ENCODE results near the gene ABCD3. TPM values are rescaled to one million over a fixed set of nuclear protein-coding genes. Genes with fewer than 3 reads are reported as not detected.

Gene ABCD3
- total and polyA plus RNA-seq, 2 of the 13 experiments (the other 11 are each of a cell fraction or from before 2014, with no cell fraction given), result 27.5 to 166 TPM

DNA sequence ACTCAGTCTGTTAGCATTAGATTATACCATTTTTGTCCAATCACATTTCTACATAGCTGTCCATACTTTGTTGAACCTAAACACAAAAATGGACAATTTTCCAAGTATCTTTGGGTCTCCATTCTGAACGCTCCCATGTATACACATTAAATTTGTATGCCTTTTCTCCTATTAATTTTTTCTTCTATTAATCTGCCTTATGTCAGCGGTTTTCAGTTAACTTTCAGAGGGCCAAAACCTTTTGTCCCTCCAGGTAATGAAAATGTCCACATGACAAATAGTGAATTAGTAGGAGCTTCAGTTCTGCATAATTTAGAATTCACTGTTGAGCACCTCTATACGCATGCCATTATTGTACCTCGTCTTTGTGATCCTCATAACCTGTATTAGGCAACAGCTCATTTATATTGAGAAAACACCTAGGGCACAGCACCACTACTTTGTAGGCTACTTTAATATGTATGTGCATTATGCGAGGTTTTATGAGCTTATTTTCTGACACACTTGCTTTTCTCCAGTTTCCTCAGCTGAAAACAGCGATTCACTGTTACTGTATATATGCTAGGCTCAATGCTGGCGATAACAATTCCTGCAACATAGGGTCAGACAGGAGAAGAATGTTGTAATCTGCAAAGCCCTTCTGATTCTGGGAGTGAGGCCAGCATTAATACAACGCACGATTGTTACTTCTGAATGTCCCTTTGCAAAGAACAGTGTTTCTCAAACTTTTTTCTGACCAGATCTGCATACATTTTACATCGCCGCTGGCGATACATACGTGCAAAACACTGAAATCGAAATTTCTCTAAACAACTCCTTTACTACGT is 1.1 kb upstream of the ABCD3 start (continued):
- TF ChIP-seq TRIM22 (IDR thresholded peaks at IDR 0.05) (no peak), TCF7 (IDR thresholded peaks at IDR 0.05; ENCODE audit: low read depth) (0 out of 2 replicates have a peak, but pooled peaks have one; percentile 1), MAFK (conservative IDR thresholded peaks at IDR 0.05 in 1 of 2, IDR thresholded peaks at IDR 0.05 in 1 of 2; ENCODE audit: low read length in 2 of 2) (peak in 1 of 2 experiments; percentile 77; a peak in 3 of 4 replicates), MAFF (IDR thresholded peaks at IDR 0.05; ENCODE audit: low read depth, low read length) (peak; percentile 60), IRF2 (CRISPR knock-in tag; IDR thresholded peaks at IDR 0.05) (0 out of 2 replicates have a peak, but pooled peaks have one; percentile 9), EP300 (IDR thresholded peaks at IDR 0.05; ENCODE audit: low read depth in 2 of 2, low read length in 2 of 2) (peak in 1 of 2 experiments; percentile 42; a peak in 1 of 4 replicates), EP300 (CRISPR knock-in tag; IDR thresholded peaks at IDR 0.05; ENCODE audit: borderline replicate concordance) (no peak), ZNF782 (CRISPR knock-in tag; IDR thresholded peaks at IDR 0.05; ENCODE audit: borderline replicate concordance) (no peak), TGIF2 (CRISPR knock-in tag; IDR thresholded peaks at IDR 0.05) (0 out of 2 replicates have a peak, but pooled peaks have one; percentile 6), BRF2 (CRISPR knock-in tag; IDR thresholded peaks at IDR 0.05) (0 out of 2 replicates have a peak, but pooled peaks have one; percentile 55), ZNF691 (CRISPR knock-in tag; IDR thresholded peaks at IDR 0.05; ENCODE audit: borderline replicate concordance, low read depth) (no peak), CEBPG (CRISPR knock-in tag; IDR thresholded peaks at IDR 0.05) (peak; percentile 64; the same call in 1 of the 2 replicates), HMG20A (CRISPR knock-in tag; IDR thresholded peaks at IDR 0.05; ENCODE audit: borderline replicate concordance) (peak; percentile 42; the same call in 1 of the 2 replicates), DNMT3B (CRISPR knock-in tag; conservative IDR thresholded peaks at IDR 0.05) (no peak), ISL2 (CRISPR knock-in tag; IDR thresholded peaks at IDR 0.05) (peak; percentile 43; the same call in 1 of the 2 replicates), ARID2 (CRISPR knock-in tag; IDR thresholded peaks at IDR 0.05; ENCODE audit: borderline replicate concordance) (peak; percentile 65; the same call in 1 of the 2 replicates), ZNF558 (CRISPR knock-in tag; IDR thresholded peaks at IDR 0.05; ENCODE audit: borderline replicate concordance) (no peak)
- TF ChIP-seq, protein P1, sequence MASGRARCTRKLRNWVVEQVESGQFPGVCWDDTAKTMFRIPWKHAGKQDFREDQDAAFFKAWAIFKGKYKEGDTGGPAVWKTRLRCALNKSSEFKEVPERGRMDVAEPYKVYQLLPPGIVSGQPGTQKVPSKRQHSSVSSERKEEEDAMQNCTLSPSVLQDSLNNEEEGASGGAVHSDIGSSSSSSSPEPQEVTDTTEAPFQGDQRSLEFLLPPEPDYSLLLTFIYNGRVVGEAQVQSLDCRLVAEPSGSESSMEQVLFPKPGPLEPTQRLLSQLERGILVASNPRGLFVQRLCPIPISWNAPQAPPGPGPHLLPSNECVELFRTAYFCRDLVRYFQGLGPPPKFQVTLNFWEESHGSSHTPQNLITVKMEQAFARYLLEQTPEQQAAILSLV (CRISPR knock-in tag; IDR thresholded peaks at IDR 0.05; ENCODE audit: borderline replicate concordance), result no peak
- TF ChIP-seq, protein P2, sequence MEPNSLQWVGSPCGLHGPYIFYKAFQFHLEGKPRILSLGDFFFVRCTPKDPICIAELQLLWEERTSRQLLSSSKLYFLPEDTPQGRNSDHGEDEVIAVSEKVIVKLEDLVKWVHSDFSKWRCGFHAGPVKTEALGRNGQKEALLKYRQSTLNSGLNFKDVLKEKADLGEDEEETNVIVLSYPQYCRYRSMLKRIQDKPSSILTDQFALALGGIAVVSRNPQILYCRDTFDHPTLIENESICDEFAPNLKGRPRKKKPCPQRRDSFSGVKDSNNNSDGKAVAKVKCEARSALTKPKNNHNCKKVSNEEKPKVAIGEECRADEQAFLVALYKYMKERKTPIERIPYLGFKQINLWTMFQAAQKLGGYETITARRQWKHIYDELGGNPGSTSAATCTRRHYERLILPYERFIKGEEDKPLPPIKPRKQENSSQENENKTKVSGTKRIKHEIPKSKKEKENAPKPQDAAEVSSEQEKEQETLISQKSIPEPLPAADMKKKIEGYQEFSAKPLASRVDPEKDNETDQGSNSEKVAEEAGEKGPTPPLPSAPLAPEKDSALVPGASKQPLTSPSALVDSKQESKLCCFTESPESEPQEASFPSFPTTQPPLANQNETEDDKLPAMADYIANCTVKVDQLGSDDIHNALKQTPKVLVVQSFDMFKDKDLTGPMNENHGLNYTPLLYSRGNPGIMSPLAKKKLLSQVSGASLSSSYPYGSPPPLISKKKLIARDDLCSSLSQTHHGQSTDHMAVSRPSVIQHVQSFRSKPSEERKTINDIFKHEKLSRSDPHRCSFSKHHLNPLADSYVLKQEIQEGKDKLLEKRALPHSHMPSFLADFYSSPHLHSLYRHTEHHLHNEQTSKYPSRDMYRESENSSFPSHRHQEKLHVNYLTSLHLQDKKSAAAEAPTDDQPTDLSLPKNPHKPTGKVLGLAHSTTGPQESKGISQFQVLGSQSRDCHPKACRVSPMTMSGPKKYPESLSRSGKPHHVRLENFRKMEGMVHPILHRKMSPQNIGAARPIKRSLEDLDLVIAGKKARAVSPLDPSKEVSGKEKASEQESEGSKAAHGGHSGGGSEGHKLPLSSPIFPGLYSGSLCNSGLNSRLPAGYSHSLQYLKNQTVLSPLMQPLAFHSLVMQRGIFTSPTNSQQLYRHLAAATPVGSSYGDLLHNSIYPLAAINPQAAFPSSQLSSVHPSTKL (CRISPR knock-in tag; IDR thresholded peaks at IDR 0.05), result peak; percentile 50

Data from HepG2 (cell line).